OCI-LY3 (cell line): ENCODE data around the gene NT5DC4.

ENCODE experiments used
- H2AFZ ChIP-seq: fragments of 200-600, 300-600 bp; shearing (Covaris generic); 2 replicates; pipeline ENCODE4 v1.6.0; 2014; ENCODE audit warnings: antibody characterized with exemption, low read depth, low read length
- H3K27ac ChIP-seq: fragments of 200-600, 300-600 bp; sonication (generic); 2 replicates; pipeline ENCODE4 v1.5.1; 2014; ENCODE audit warnings: mild to moderate bottlenecking, low read length, moderate library complexity, mixed read lengths
- H3K27me3 ChIP-seq: fragments of 200-600, 300-600 bp; sonication (generic); 2 replicates; pipeline ENCODE4 v1.6.1; 2014; ENCODE audit warnings: low read depth, low read length, mixed read lengths
- H3K36me3 ChIP-seq: fragments of 200-600, 300-600 bp; sonication (generic); replicated peaks from 2 replicates; pipeline ENCODE3; 2014; ENCODE audit warnings: low read depth, low read length, mixed read lengths
- H3K4me1 ChIP-seq: fragments of 300-600, 200-600 bp; sonication (generic); 2 replicates; pipeline ENCODE4 v1.6.1; 2014; ENCODE audit warnings: low read length, mixed read lengths
- H3K4me2 ChIP-seq: fragments of 200-600, 300-600 bp; sonication (generic); 2 replicates; pipeline ENCODE4 v1.6.1; 2014; ENCODE audit warnings: low read length, mixed read lengths
- H3K4me3 ChIP-seq: fragments of 300-600, 200-600 bp; sonication (generic); 2 replicates; pipeline ENCODE4 v1.5.1; 2014; ENCODE audit warnings: antibody characterized with exemption, mild to moderate bottlenecking, low read length, moderate library complexity
- H3K79me2 ChIP-seq: fragments of 300-600, 200-600 bp; shearing (Covaris generic); 2 replicates; pipeline ENCODE4 v1.6.1; 2014; ENCODE audit warnings: mild to moderate bottlenecking, low read length, mixed read lengths
- H3K9ac ChIP-seq: fragments of 300-600, 200-600 bp; shearing (Covaris generic); 2 replicates; pipeline ENCODE4 v1.6.0; 2014; ENCODE audit warnings: mild to moderate bottlenecking, low read length, moderate library complexity
- H3K9me3 ChIP-seq: fragments of 200-600, 300-600 bp; shearing (Covaris generic); 2 replicates; pipeline ENCODE4 v1.6.1; 2014; ENCODE audit warnings: low read length, mixed read lengths; ENCODE audit not compliant: insufficient read depth
- H4K20me1 ChIP-seq: fragments of 200-600, 300-600 bp; sonication (generic); 2 replicates; pipeline ENCODE4 v1.6.1; 2016; ENCODE audit warnings: low read length, mixed read lengths; ENCODE audit not compliant: insufficient read depth
- CTCF ChIP-seq: fragments of 200-600, 300-600 bp; sonication (generic); IDR thresholded peaks from 2 replicates; pipeline ENCODE4 v1.5.1; 2014; ENCODE audit warnings: antibody characterized with exemption, low read length, low read depth
- EZH2phosphoT487 ChIP-seq: fragments of 200-600 bp; shearing (Covaris generic); IDR thresholded peaks from 2 replicates; pipeline ENCODE4 v1.6.1; 2018; ENCODE audit warnings: antibody characterized with exemption, mixed run types, low read depth

NT5DC4 gene

GRCh38 chr2:112773556-112773955 lies 52.7 kb downstream of the NT5DC4 start:
- H2AFZ ChIP-seq, result no peak overlapping the region
- no peak overlapping the region for H3K27ac ChIP-seq
- no peaks in the 10 kb centered on the region for H3K9me3 ChIP-seq
- H3K79me2 ChIP-seq, result no peaks in the 10 kb centered on the region
- H3K4me1 ChIP-seq, result peaks cover 7% of the 10 kb centered on the region
- H3K27me3 ChIP-seq, result no peaks in the 10 kb centered on the region
- TF ChIP-seq CTCF, result no peak
- H3K4me3 ChIP-seq, result no peak overlapping the region
- H4K20me1 ChIP-seq, result no peaks in the 10 kb centered on the region
- H3K9ac ChIP-seq, result no peak overlapping the region
- peaks cover 11% of the 10 kb centered on the region for H3K36me3 ChIP-seq
- no peak overlapping the region for H3K4me2 ChIP-seq

GRCh38 chr2:112774536-112775285 lies 53.9 kb downstream of the NT5DC4 start:
- H3K4me2 ChIP-seq, result no peak overlapping the region
- H3K4me1 ChIP-seq, result peaks cover 7% of the 10 kb centered on the region
- H3K79me2 ChIP-seq, result no peaks in the 10 kb centered on the region
- no peak overlapping the region for H3K9ac ChIP-seq
- H3K4me3 ChIP-seq, result no peak overlapping the region
- no peaks in the 10 kb centered on the region for H3K27me3 ChIP-seq
- H3K9me3 ChIP-seq, result no peaks in the 10 kb centered on the region
- H2AFZ ChIP-seq, result no peak overlapping the region
- TF ChIP-seq EZH2phosphoT487 (no peak), CTCF (no peak)
- H3K27ac ChIP-seq, result no peak overlapping the region
- H4K20me1 ChIP-seq, result no peaks in the 10 kb centered on the region
- peaks cover 11% of the 10 kb centered on the region for H3K36me3 ChIP-seq

- H3K27ac ChIP-seq, result no peak overlapping the region
- no peak overlapping the region for H2AFZ ChIP-seq
- H3K79me2 ChIP-seq, result no peaks in the 10 kb centered on the region
- H3K4me1 ChIP-seq, result peaks cover 7% of the 10 kb centered on the region
- no peak overlapping the region for H3K9ac ChIP-seq
- H3K36me3 ChIP-seq, result peaks cover 11% of the 10 kb centered on the region
- TF ChIP-seq EZH2phosphoT487 (no peak), CTCF (no peak)
- H3K9me3 ChIP-seq, result no peaks in the 10 kb centered on the region
- no peak overlapping the region for H3K4me2 ChIP-seq
- H4K20me1 ChIP-seq, result no peaks in the 10 kb centered on the region
- no peak overlapping the region for H3K4me3 ChIP-seq
- H3K27me3 ChIP-seq, result no peaks in the 10 kb centered on the region
Observed at GRCh38 chr2:112776113-112776512, 55.3 kb downstream of the NT5DC4 start.

GRCh38 chr2:112777036-112777435 lies 56.2 kb downstream of the NT5DC4 start:
- H3K27me3 ChIP-seq, result no peaks in the 10 kb centered on the region
- H3K4me3 ChIP-seq, result no peak overlapping the region
- no peaks in the 10 kb centered on the region for H4K20me1 ChIP-seq
- peaks cover 16% of the 10 kb centered on the region for H3K4me1 ChIP-seq
- no peak overlapping the region for H3K9ac ChIP-seq
- no peaks in the 10 kb centered on the region for H3K79me2 ChIP-seq
- peaks cover 17% of the 10 kb centered on the region for H3K36me3 ChIP-seq
- TF ChIP-seq CTCF (no peak), EZH2phosphoT487 (no peak)
- H3K4me2 ChIP-seq, result no peak overlapping the region
- H3K27ac ChIP-seq, result no peak overlapping the region
- H2AFZ ChIP-seq, result no peak overlapping the region
- H3K9me3 ChIP-seq, result no peaks in the 10 kb centered on the region
